Activated T-helper 2 cell treated with anti-CD3 and anti-CD28 coated beads, Interferon-gamma antibody, Interleukin-2, Interleukin-4, amounts not matched to agents 10 μg/mL and 5 μg/mL and 100 μg/mL, durations not matched to agents 14 hours and 24 hours and 36 hours (primary cell): ENCODE measurements around the gene MVB12A. TPM values are rescaled to one million over a fixed set of nuclear protein-coding genes. Genes with fewer than 3 reads are reported as not detected.

Experiments
- DNase-seq: peaks from one replicate; pipeline ENCODE4 v3.0.0; 2021; ENCODE audit warnings: low spot score
- H3K27ac Mint-ChIP-seq: one replicate; pipeline ENCODE4 v1.8.0; 2021; ENCODE audit warnings: mixed read lengths
- H3K27me3 Mint-ChIP-seq: one replicate; pipeline ENCODE4 v1.8.0; 2021; ENCODE audit warnings: low read depth, mixed read lengths
- H3K36me3 Mint-ChIP-seq: one replicate; pipeline ENCODE4 v1.8.0; 2021; ENCODE audit warnings: low read depth, mixed read lengths
- H3K4me1 Mint-ChIP-seq: one replicate; pipeline ENCODE4 v1.8.0; 2021; ENCODE audit warnings: low read depth, mixed read lengths
- H3K4me3 Mint-ChIP-seq: one replicate; pipeline ENCODE4 v1.8.0; 2021; ENCODE audit warnings: low read depth, mild to moderate bottlenecking, moderate library complexity, mixed read lengths
- H3K9me3 Mint-ChIP-seq: one replicate; pipeline ENCODE4 v1.8.0; 2021; ENCODE audit warnings: mixed read lengths
- intact Hi-C: fragments of 100-400 bp; cut with micrococcal nuclease; formaldehyde crosslinking; loops from one replicate; pipeline ENCODE4 v1.15.1; 2023
- total RNA-seq: library from RNA; stranded (reverse); gene quantifications from 2 replicates; pipeline ENCODE4 v1.2.3, GENCODE V29; 2022

MVB12A gene
- total RNA-seq, 1 donor from 2014 or later, result 41.1 TPM

DNA sequence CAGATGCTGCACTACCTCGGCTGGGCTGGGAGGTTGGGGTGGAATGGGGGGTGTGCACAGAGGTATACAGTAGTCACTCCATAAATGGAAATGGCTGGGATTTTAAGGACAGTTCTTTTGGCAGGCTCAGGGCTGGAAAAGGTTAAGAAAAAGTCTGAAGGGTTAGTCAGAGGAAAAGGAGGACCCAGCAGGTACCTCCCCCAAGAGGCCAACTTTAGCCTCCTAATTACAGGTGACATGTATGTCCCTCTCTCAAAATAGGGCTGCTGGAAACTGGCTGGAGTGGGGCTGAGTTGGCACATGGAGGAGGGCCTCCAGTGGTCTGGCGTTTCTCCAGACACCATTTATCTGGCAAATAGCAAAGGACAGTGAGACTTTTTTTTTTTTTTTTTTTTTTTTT lies 26.8 kb upstream of the MVB12A start:
- Mint-ChIP-seq H3K4me3 (no peak overlapping the region), H3K36me3 (peaks cover 6% of the 10 kb centered on the region), H3K27ac (no peak overlapping the region), H3K9me3 (peaks cover 4% of the 10 kb centered on the region), H3K27me3 (peaks cover 17% of the 10 kb centered on the region), H3K4me1 (peaks cover 15% of the 10 kb centered on the region)
- no peak for DNase-seq
- intact Hi-C loops, result no loop called here

DNA sequence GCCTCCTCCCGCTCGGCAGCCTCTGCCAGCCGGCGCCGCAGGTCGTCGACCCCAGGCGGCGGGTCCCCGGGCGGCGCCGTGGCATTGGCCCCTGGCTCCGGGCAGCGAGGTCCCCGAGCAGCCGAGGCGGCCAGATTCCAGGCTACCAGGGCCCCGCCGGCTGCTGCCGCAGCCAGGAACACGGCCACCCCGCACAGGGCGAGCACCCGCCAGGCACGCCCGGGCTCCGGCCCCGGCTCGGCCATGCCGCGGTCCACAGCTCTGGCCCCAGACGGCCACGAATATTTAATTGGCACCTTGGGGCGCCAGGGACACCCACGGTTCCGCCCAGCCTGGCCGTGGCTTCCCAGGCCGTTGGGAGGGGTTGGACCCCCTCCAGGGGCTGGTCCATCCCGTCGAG lies 25.9 kb upstream of the MVB12A start, which contains the start of gene CCDC194:
TSS of gene CCDC194 (minus strand) at position 283 of the 400 bp plus-strand sequence. CDS start at position 245, 38 bp downstream.
- peaks cover 4% of the 10 kb centered on the region for H3K9me3 Mint-ChIP-seq
- H3K36me3 Mint-ChIP-seq, result peaks cover 10% of the 10 kb centered on the region
- H3K27me3 Mint-ChIP-seq, result peaks cover 13% of the 10 kb centered on the region
- H3K4me3 Mint-ChIP-seq, result peak within 1 kb of the TSS; percentile 33
- H3K4me1 Mint-ChIP-seq, result peaks cover 15% of the 10 kb centered on the region
- intact Hi-C loops, result no loop called here
- H3K27ac Mint-ChIP-seq, result peak within 1 kb of the TSS; percentile 49
- no peak for DNase-seq

DNA sequence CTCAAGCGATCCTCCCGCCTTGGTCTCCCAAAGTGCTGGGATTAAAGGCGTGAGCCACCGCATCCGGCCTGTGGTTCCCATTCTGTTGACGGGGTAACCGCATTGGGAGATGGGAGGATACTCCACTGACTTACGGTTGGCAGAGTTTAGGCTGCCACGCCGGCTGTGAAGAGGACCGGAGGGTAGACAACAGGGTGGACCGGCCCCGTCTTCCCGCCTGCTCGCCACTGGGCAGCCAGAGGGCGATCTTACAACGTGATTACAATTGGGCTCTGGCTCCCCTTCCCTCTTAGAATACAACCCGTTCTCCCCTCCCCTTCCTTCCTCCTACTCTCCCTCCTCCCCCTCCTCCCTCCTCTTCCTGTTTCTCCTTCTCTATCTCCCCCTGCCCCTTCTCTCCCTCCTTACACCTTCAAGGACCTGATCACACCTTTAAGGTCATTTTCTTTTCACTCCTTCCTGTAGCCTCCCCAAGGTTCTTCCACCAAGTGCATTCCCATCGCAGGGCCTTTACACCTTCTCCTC lies 24.9 kb upstream of the MVB12A start:
- peaks cover 11% of the 10 kb centered on the region for H3K36me3 Mint-ChIP-seq
- peak; percentile 44 for DNase-seq
- peaks cover 5% of the 10 kb centered on the region for H3K27me3 Mint-ChIP-seq
- peak overlapping the region; percentile 33 for H3K4me3 Mint-ChIP-seq
- no peaks in the 10 kb centered on the region for H3K9me3 Mint-ChIP-seq
- H3K27ac Mint-ChIP-seq, result peak overlapping the region; percentile 49
- intact Hi-C loops, result loop anchor here (1.0 kb wide), 1 partner anchor 71 kb away; no protein-coding TSS in a partner anchor
- H3K4me1 Mint-ChIP-seq, result peaks cover 15% of the 10 kb centered on the region

DNA sequence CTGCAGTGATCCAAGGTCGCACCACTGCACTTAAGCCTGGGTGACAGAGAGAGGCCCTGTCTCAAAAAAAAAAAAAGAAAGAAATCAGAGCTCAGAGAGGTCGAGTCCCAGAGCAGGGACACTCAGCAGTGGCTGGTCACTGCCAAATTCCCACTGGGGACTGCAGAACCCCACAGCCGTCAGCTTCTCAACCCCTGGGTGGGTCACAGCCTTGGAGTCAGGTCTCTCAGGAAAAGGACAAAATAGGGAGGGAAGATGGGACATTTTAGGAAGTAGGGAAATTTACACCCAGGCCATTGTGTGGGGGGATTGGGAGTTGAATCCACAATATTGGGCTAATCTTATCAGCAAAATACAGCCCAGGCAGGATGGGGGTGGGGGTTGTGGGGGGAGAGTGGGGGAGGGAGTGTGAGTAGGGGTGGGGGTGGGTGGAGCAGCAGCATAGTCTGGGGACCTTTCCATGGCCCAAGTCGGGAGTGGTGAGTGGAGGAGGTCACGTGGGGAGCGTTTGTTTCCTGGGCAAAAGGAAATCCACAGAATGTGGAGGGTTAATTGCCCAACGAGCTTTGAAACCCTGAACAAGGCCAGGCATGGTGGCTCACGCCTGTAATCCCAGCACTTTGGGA lies 20.8 kb upstream of the MVB12A start:
- H3K27ac Mint-ChIP-seq, result no peak overlapping the region
- H3K27me3 Mint-ChIP-seq, result no peaks in the 10 kb centered on the region
- no peak overlapping the region for H3K4me3 Mint-ChIP-seq
- H3K9me3 Mint-ChIP-seq, result no peaks in the 10 kb centered on the region
- DNase-seq, result no peak
- intact Hi-C loops, result no loop called here
- H3K4me1 Mint-ChIP-seq, result peaks cover 11% of the 10 kb centered on the region
- H3K36me3 Mint-ChIP-seq, result peaks cover 34% of the 10 kb centered on the region

DNA sequence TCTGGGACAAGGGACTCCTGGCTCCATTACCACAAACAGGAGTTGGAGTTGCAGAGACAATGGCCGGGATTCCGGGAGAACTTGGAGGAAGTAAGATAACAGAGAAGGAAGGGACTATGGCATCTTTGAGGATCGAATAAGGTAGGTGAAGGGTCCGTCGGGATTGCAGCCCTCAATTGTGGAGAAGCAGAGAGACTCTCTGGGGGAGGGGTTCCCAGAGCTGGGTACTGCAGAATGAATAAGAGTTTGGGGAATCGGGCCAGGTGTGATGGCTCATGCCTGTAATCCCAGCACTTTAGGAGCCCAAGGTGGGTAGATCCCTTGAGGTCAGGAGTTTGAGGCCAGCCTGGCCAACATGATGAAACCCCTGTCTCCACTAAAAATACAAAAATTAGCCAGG lies 18.2 kb upstream of the MVB12A start:
- no peaks in the 10 kb centered on the region for H3K27me3 Mint-ChIP-seq
- H3K9me3 Mint-ChIP-seq, result no peaks in the 10 kb centered on the region
- H3K27ac Mint-ChIP-seq, result no peak overlapping the region
- no peak overlapping the region for H3K4me3 Mint-ChIP-seq
- peaks cover 21% of the 10 kb centered on the region for H3K4me1 Mint-ChIP-seq
- intact Hi-C loops, result no loop called here
- peaks cover 40% of the 10 kb centered on the region for H3K36me3 Mint-ChIP-seq
- DNase-seq, result no peak

DNA sequence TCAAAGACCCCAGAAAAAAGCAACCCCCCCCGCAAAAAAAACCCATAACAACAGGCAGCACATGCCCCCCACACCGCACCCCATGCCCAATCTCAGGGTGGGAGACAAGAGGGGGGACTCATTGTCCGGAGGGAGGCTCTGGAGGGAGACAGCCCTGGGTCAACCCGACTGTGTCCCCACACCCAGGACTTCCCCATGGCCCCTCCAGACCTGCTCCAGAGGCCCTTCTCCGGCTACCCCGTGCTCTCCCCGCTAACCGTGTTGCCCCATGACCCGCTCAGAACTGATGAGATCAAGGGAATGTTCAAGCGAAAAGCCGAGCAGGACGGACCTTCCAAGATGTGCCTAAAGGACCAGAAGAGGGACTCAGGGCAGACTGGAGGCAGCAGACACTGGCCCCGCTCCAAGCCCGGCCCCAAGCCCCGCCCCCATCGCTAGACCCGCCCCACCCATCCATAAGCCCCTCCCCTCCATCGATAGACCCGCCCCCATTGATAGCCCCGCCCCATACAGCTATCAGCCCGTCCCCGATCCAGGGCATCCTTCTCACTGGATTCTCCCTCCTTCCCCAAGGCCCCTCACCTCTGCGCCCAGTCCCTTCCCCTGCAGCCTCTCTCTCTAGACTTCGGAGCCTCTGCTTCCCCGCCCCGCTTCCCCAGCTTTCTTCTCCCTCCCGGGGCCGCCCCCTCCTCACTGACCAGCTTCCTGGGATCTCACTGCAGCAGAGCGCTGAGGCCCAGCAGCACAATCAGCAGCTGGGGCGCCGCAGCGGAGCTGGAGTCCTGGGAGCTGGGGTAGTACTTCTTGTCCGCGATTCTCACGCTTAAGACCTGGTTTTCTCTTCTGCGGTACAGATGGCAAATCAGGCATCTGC lies 16.6 kb upstream of the MVB12A start:
- no peaks in the 10 kb centered on the region for H3K27me3 Mint-ChIP-seq
- DNase-seq, result no peak
- H3K36me3 Mint-ChIP-seq, result peaks cover 44% of the 10 kb centered on the region
- no peaks in the 10 kb centered on the region for H3K9me3 Mint-ChIP-seq
- H3K27ac Mint-ChIP-seq, result peak overlapping the region; percentile 74
- intact Hi-C loops, result no loop called here
- peaks cover 31% of the 10 kb centered on the region for H3K4me1 Mint-ChIP-seq
- H3K4me3 Mint-ChIP-seq, result peak overlapping the region; percentile 92

DNA sequence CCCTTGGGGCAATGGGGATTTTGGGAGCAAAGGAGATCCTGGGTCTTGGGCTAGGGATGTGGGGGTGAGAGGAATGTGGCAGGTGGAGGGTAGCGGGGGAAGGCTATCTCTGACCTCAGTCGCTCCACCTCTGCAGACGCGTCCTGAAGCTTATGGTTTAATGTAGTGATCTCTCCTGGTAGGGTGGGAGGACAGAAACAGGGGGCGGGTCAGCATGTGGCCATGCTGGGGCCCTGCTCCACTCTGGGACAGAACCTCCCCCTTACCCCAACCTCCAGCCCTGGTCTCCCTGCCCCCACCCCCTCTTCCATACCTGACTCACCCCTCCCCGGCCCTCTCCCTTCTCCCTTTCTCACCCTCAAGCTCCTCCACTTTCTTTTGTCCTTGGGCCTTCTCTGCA lies 15.8 kb upstream of the MVB12A start:
- DNase-seq, result no peak
- Mint-ChIP-seq H3K27ac (peak overlapping the region; percentile 70), H3K4me3 (peak overlapping the region; percentile 92), H3K9me3 (no peaks in the 10 kb centered on the region), H3K4me1 (peaks cover 31% of the 10 kb centered on the region), H3K36me3 (peaks cover 41% of the 10 kb centered on the region), H3K27me3 (no peaks in the 10 kb centered on the region)
- intact Hi-C loops, result loop anchor here (2.0 kb wide), 1 partner anchor 13 kb away; no protein-coding TSS in a partner anchor

DNA sequence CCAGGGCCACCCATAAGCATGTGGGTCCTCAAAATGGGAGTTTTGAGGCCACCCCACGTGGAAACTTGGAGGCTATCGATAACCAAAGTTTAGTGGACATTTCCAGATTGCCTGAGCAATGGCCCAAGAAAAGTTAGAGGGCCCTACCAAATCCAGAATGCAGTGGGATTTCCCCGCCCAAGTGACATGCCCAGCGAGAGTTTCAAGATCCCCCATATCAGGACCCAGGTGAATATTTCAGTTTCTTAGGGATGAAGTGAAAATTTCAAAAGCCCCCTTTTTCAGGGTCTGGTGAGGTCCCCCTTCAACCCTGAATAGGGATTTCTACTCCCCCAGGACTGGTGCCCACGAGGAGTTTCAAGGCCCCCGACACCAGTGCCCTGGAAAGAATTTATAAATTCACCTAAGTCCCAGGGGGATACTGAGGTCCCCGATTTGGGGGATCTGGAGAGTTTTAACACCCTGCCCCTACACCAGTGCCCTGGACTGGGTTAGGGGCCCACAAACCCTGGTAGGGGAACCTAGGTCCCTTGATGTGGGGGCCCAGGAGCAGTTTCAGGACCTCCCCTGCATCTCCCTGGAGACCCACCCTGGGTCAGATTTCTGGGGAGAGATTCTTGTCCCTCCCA lies 15.1 kb upstream of the MVB12A start:
- intact Hi-C loops, result loop anchor here (1.0 to 5.0 kb wide), 5 partner anchors 14 to 97 kb away; partner anchors contain the start of genes DDA1, GTPBP3 and MRPL34
- peaks cover 31% of the 10 kb centered on the region for H3K4me1 Mint-ChIP-seq

DNA sequence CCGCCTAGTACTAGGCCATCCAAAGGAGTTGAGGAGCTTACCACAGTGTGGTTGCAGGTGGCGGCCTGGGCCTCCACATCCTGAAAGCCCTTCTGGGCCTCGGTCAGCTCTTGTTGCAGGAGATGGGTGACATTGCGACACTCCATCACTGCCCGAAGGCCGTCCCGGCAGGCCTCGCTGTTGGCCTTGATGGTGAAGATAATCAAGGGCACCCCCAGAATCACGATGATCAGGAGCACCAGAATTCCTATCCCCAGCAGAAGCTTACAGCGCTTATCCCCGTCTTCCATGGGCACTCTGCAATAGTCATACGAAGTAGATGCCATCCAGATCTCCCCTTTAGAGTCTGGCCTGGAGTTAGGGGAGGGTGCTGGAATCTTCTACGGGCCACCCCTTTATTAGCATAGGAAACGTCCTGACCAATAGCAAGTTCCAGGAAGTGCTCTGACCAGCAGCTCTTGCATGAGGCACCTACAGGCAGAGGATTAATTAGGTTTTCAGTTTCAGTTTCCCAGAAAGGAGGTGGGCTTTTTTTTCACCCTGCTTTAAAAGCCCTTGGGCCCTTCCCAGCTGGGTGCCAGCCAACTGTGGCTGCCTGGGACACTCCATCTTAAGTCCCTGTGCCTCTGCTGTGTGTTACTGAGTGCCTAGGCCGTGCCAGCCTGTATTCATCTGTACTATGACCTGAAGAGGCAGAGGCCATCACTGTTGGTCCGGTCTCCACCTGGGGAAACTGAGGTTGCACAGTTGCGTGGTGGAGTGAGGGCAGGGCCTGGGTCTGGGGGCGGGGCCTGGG lies 14.4 kb upstream of the MVB12A start, which contains the start of gene BST2:
TSS of gene BST2 (minus strand) at position 381 of the 796 bp plus-strand sequence. CDS start at position 326, 55 bp downstream.
- peak within 1 kb of the TSS; percentile 92 for H3K4me3 Mint-ChIP-seq
- H3K9me3 Mint-ChIP-seq, result no peaks in the 10 kb centered on the region
- H3K27ac Mint-ChIP-seq, result peak within 1 kb of the TSS; percentile 87
- no peaks in the 10 kb centered on the region for H3K27me3 Mint-ChIP-seq
- intact Hi-C loops, result loop anchor here (1.0 to 5.0 kb wide), 5 partner anchors 14 to 98 kb away; partner anchors contain the start of genes DDA1, GTPBP3 and MRPL34
- H3K36me3 Mint-ChIP-seq, result peaks cover 41% of the 10 kb centered on the region
- peaks cover 31% of the 10 kb centered on the region for H3K4me1 Mint-ChIP-seq
- DNase-seq, result peak; percentile 54

More for the DNA sequence above, 15.1 kb upstream of the MVB12A start:
- peaks cover 42% of the 10 kb centered on the region for H3K36me3 Mint-ChIP-seq
- no peak for DNase-seq
- no peaks in the 10 kb centered on the region for H3K27me3 Mint-ChIP-seq
- H3K4me3 Mint-ChIP-seq, result peak overlapping the region; percentile 92
- no peaks in the 10 kb centered on the region for H3K9me3 Mint-ChIP-seq
- peak overlapping the region; percentile 87 for H3K27ac Mint-ChIP-seq

DNA sequence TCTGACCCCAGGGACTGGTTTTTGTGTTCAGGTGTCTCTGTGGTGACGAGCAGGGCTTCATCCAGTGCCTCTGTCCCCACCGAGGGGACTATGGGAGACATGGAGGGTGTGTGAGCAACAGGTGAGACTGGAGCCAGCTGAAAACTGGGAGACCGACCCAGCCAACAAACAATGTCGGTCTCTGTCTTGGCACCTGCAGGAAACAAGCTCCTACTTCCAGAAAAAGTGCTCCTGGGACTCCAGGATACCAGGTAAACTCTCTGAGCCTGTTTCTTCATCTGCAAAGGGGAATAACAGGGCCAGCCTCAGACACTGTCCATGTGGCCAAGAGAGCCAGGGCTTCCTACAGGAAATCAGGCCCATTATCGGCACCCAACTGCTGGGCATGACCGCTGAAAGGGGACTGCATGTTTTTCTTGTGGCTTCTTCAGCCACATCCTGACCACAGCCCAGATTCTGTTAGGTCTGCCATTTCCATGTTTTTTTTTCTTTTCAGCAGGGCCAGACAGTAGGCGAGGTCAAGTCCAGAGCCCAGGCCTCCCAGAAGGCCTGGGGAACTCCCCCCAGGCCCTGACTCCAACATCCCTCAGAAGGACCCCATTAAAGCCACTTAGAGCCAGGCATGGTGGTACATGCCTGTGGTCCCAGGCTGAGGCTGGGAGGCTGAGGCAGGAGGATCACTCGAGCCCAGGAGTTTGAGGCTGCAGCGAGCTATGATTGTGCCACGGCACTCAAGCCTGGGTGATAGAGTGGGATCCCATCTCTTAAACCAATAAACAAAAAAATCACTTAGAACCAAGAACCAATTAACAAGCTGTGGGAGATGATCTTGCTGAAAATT lies 13.6 kb upstream of the MVB12A start:
- Mint-ChIP-seq H3K9me3 (no peaks in the 10 kb centered on the region), H3K4me3 (peak overlapping the region; percentile 92), H3K27me3 (no peaks in the 10 kb centered on the region), H3K27ac (peak overlapping the region; percentile 87), H3K36me3 (peaks cover 39% of the 10 kb centered on the region), H3K4me1 (peaks cover 31% of the 10 kb centered on the region)
- DNase-seq, result no peak
- intact Hi-C loops, result loop anchor here (5.0 kb wide), 3 partner anchors 61 to 99 kb away; partner anchors contain the start of genes DDA1, GTPBP3 and MRPL34

DNA sequence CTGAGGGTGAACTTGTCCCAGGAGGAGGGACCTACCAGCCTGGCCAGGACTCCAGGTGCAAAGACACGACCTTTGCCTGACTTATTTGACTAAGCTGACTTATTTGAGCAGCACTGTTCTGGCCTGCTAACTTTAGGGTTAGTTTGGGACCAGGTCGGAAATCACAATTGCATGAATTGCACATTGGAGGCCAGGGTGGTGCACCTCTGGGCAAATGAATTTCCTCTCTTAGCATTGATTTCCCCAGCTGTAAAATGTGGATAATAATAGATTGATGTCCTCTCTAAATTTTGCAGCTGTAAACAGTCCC lies 13.0 kb upstream of the MVB12A start:
- peaks cover 39% of the 10 kb centered on the region for H3K36me3 Mint-ChIP-seq

More for the DNA sequence above, 13.0 kb upstream of the MVB12A start:
- H3K9me3 Mint-ChIP-seq, result no peaks in the 10 kb centered on the region
- H3K27me3 Mint-ChIP-seq, result no peaks in the 10 kb centered on the region
- peak overlapping the region; percentile 92 for H3K4me3 Mint-ChIP-seq
- intact Hi-C loops, result loop anchor here (5.0 kb wide), 3 partner anchors 60 to 100 kb away; partner anchors contain the start of genes DDA1, GTPBP3 and MRPL34
- no peak for DNase-seq
- H3K27ac Mint-ChIP-seq, result peak overlapping the region; percentile 87
- peaks cover 32% of the 10 kb centered on the region for H3K4me1 Mint-ChIP-seq
